CD4-positive, alpha-beta T cell treated with Interleukin-6 at 100 ng/mL for 8 hours (primary cell): ENCODE measurements around the gene FURIN.
A peak's percentile ranks its signal among the peaks of the same experiment; 100 is the strongest.
"Not testable (repeated sequence)": the region's sequence is repeated elsewhere in the genome, so short reads cannot be mapped to it uniquely, and the experiment has no call there.

Experiments used
- DNase-seq: peaks from one replicate; pipeline ENCODE4 v3.0.0-alpha.2; 2020; ENCODE audit warnings: mixed read lengths, low spot score

Gene FURIN

DNA sequence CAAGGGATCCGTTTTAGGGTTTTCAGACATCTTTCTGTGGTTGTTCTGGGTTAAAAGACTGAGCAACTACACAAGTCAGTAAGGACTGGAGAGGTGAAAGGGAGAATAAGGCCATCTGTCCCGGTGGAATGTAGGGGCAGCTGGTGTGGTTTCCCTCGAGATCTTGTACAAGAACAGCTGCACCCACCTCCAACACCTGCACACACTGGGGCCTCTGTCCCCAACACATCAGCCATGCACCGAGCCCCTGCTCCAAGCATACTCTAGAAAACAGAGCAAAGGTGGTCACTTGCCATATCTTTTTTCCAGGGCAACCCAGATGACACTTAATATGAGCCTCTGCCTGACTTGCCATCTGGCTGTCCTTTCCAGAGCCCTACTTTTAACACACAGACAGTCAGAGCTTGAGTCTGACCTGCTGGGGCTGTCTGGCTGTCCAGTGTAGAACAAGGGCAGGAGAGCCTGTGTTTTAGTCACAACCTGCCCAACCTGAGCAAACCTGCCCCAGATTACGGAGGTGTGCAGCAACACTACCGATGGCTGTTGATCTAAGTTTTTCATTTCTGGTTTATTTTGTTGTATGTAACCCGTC is 46.9 kb downstream of the FURIN start:
- no peak for DNase-seq

DNA sequence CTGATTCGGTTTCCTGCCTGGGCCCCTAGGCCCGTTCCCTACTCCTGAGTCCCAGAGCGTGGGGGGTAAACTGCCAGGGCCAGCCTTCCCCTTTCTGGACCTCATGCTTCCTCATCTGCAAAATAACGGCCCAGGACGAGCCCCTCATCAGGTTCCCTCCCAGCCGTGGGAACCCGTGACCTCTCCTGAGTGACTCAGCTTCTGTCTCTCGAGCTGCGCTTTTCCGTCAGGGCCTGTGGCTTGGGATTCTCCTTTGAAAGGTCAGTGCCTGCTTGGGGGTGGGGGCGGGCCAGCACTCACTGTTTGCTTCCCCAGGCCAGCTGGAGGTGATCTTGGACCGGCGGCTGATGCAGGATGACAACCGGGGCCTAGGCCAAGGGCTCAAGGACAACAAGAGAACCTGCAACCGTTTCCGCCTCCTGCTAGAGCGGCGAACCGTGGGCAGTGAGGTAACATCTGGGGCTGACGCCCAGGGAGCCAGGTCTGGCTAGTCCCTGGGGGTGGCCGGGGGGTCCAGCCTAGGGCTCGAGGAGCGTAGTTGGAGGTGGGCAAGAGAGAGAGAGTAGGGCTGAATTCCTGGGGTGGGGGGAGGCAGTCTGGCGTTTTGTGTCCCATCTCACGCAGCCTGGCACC is 47.5 kb downstream of the FURIN start:
- no peak for DNase-seq

- DNase-seq, result no peak
Observed at GRCh38 chr15:90916461-90916860, 48.1 kb downstream of the FURIN start.

DNA sequence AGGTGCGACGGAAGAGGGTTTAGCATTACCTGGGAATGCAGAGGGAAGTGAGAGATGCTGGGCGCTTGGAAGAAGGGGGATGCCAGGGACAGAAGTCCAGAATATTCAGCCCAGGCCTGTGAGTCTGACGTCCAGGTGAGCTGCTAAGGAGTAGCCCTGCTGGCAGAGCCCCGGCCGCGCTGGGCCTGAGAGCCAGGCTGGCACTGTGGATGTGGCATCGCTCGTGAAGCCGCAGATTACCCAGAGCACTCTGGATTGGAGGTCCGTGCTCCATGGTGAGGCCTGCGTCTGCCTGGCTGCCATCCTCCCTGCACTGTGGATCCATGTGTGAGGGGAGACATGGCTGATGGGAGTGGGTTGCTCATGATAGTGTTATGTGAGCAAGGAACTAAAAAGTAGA is 49.2 kb downstream of the FURIN start:
- no peak for DNase-seq

DNA sequence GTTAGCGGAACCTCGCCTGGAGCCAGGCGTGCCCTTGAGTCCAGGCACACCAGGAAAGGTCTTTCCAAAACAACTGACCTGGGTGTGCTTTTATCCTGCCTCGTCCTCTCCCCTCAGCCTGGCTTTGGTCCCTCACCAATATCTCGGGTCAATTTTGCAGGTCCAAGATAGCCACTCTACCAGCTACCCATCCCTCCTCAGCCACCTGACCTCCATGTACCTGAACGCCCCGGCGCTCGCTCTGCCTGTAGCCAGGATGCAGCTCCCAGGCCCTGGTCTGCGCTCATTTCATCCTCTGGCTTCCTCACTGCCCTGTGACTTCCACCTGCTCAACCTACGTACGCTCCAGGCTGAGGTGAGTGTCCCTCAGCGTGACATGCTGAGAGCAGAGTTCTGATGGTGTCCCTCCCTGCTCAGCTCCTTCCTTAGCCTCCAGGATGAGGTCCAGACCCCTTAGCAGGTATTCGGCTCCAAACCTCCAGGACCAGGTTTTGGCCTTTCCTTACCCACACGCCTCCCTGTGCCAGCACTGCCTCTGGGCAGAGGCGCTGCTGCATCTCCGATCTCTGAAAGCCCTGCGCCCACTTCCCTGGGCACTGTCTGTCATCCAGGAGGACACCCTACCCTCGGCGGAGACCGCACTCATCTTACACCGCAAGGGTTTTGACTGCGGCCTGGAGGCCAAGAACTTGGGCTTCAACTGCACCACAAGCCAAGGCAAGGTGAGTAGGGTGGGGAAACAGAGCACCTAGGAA is 49.8 kb downstream of the FURIN start:
- no peak for DNase-seq

GRCh38 chr15:90918835-90919234 is 50.4 kb downstream of the FURIN start:
- no peak for DNase-seq

DNA sequence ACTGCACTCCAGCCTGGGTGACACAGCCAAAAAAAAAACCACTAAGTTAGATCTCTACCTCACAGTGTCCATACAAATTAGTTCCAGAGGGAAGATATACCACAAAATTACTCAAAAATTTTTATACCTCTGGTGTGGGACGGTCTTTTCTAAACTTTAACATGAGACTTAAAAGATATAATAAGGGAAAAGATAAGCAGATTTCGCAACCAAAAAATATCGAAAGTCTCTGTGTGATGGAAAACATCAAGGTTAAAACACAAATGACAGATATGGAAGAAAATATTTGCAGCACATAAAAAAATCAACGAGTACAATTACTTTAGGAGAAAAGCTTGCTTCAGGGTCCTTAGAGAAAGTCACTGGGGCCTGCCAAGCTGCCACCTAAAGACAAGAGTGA is 53.5 kb downstream of the FURIN start:
- DNase-seq, result no peak

GRCh38 chr15:90922712-90923322 is 54.4 kb downstream of the FURIN start:
- DNase-seq, result not testable (repeated sequence)

DNA sequence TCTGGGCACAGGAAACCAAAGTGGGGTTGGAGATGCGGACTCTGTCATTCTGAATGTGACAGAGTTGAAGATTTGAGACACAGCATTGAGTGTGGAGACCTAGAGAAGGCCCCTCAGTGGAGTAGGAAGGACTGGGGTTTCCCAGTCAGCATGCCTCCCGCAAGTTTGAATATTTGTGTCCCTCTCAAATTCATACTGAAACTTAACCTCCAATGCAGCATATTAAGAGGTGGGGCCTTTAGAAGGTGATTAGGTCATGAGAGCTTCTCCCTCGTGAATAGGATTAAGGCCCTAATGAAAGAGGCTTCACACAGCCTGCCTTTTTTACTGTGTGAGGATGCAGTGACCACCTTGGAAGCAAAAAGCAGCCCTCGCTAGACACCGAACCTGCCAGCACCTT is 56.0 kb downstream of the FURIN start:
- no peak for DNase-seq

DNA sequence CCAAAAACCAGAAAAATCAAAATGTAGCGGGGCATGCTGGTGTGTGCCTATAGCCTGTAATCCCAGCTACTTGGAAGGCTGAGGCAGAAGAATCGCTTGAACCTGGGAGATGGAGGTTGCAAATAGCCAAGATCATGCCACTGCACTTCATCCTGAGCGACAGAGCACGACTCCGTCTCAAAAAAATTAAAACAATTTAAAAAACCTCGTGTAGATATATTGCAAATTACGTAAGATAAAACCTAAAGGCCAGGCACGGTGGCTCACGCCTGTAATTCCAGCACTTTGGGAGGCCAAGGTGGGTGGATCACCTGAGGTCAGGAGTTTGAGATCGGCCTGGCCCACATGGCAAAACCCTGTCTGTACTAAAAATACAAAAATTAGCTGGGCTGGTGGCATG is 58.4 kb downstream of the FURIN start:
- not testable (repeated sequence) for DNase-seq

DNA sequence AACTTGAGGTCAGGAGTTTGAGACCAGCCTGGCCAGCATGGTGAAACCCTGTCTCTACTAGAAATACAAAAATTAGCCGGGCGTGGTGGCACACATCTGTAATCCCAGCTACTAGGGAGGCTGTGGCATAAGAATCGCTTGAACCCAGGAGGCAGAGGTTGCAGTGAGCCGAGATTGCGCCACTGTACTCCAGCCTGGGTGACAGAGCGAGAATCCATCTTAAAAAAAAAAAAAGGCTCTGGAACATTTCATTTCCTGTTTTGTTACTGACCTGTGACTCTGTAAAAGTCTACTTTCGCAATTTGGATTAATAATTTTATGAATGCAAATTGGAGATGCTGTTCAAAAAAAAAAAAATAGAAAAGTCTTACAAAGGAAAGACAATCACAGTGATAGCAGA is 59.7 kb downstream of the FURIN start:
- DNase-seq, result not testable (repeated sequence)

GRCh38 chr15:90929246-90930019 is 61.0 kb downstream of the FURIN start:
- DNase-seq, result no peak

DNA sequence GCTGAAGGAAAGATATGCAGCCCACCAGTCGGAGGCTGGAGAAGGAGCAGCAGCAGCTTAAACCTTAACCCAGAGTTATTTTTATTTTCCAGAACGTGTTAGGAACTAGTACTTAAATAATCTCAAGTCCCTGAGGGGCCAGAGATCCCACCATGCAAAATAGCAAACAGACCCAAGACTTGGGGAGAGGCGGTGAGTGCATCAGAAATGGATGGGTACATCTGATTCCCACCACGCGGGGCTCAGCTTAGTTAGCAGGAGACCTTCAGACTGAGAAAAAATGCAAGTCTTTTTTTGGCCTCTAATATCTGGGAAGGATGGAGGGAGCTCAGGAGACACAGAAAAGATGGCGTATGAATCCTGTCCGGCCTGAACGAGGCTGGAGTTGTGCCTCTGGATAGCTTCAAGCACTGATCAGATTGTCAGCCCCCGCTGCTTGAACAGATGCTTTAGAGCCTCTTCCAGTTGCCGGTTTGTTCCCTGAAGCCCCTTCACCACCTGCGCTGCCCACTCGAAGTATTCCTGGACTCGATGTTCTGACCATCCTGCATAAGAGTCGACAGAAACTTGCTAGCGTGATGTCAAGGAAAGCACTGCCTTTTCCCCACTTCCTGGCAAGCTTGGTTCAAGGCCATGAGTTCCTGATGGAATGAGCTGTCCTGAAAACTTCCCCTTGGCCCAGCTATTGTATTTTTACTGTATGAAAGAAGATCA is 62.6 kb downstream of the FURIN start:
- no peak for DNase-seq

DNA sequence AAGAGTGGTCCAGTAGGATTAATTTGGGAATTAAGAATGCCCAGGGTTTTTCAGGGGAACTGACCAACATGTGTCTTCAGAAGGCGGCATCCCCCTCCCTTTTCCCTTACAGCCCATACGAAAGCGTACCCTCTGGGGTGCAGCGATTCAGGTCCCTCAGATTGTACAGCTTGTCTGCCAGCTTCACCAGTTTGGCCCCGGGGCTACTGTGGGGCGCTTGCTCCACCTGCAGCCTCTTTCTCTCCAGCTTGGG is 63.1 kb downstream of the FURIN start:
- no peak for DNase-seq

- DNase-seq, result peak; percentile 86
Observed at GRCh38 chr15:90931828-90932659, 63.7 kb downstream of the FURIN start, which contains the start of gene HDDC3. TSS of gene HDDC3 (minus strand) at chr15:90932549. CDS start at chr15:90932540, 9 bp downstream.

GRCh38 chr15:90932660-90932991 is 64.2 kb downstream of the FURIN start:
- DNase-seq, result no peak
